GM12892 (cell line): ENCODE data around the gene CLDN20.
A peak's percentile ranks its signal among the peaks of the same experiment; 100 is the strongest.

Experiments used
- DNase-seq: peaks from one replicate; pipeline ENCODE4 v3.0.0; 2011; ENCODE audit not compliant: insufficient read length
- FAIRE-seq: peaks from 2 replicates; lab custom pipeline; 2011; peaks lifted over from hg19 to GRCh38; lab: Jason Lieb, UNC
- POLR2A ChIP-seq: IDR thresholded peaks from 2 replicates; pipeline ENCODE4 v1.6.1; 2011; ENCODE audit warnings: low read depth, low read length, control low read depth
- POLR2AphosphoS5 ChIP-seq: IDR thresholded peaks from 2 replicates; pipeline ENCODE4 v1.6.1; 2011; ENCODE audit warnings: low read depth, low read length, control low read depth
- TAF1 ChIP-seq: IDR thresholded peaks from 2 replicates; pipeline ENCODE4 v1.6.1; 2011; ENCODE audit warnings: low read depth, mild to moderate bottlenecking, control low read depth, low read length, borderline replicate concordance

The CLDN20 gene

GRCh38 chr6:155272353-155273232 lies 8.8 kb downstream of the CLDN20 start:
- no peak for FAIRE-seq
- DNase-seq = no peak
- no peak for TF ChIP-seq POLR2A
- TF ChIP-seq POLR2AphosphoS5 = no peak
- TF ChIP-seq TAF1 = no peak

GRCh38 chr6:155273431-155273830 lies 9.6 kb downstream of the CLDN20 start:
- FAIRE-seq (no peak), DNase-seq (no peak)
- TF ChIP-seq POLR2AphosphoS5 (no peak), POLR2A (no peak), TAF1 (no peak)

GRCh38 chr6:155274106-155274505 lies 10.3 kb downstream of the CLDN20 start:
- no peak for TF ChIP-seq POLR2A
- TF ChIP-seq TAF1 = no peak
- TF ChIP-seq POLR2AphosphoS5 = no peak
- DNase-seq = no peak

GRCh38 chr6:155274533-155274932 lies 10.7 kb downstream of the CLDN20 start:
- TF ChIP-seq POLR2A (no peak), POLR2AphosphoS5 (no peak), TAF1 (no peak)
- DNase-seq (no peak), FAIRE-seq (no peak)

More at GRCh38 chr6:155274106-155274505, 10.3 kb downstream of the CLDN20 start:
- FAIRE-seq = no peak

GRCh38 chr6:155275808-155276480 lies 12.1 kb downstream of the CLDN20 start:
- no peak for FAIRE-seq
- DNase-seq = no peak
- TF ChIP-seq POLR2A (no peak), TAF1 (no peak), POLR2AphosphoS5 (no peak)

GRCh38 chr6:155276638-155277037 lies 12.8 kb downstream of the CLDN20 start:
- no peak for TF ChIP-seq POLR2A
- TF ChIP-seq POLR2AphosphoS5 = no peak
- no peak for TF ChIP-seq TAF1
- DNase-seq (no peak), FAIRE-seq (no peak)

GRCh38 chr6:155278319-155279049 lies 14.7 kb downstream of the CLDN20 start:
- no peak for FAIRE-seq
- DNase-seq = no peak
- TF ChIP-seq POLR2AphosphoS5 (no peak), TAF1 (no peak), POLR2A (no peak)

- FAIRE-seq (peak; percentile 42), DNase-seq (no peak)
- TF ChIP-seq POLR2AphosphoS5 = no peak
- TF ChIP-seq TAF1 = no peak
- no peak for TF ChIP-seq POLR2A
Measured at GRCh38 chr6:155284775-155285174, 21.0 kb downstream of the CLDN20 start.

- FAIRE-seq = no peak
- TF ChIP-seq TAF1 (no peak), POLR2AphosphoS5 (no peak), POLR2A (no peak)
- DNase-seq = no peak
Measured at GRCh38 chr6:155287762-155288161, 23.9 kb downstream of the CLDN20 start.

- FAIRE-seq (no peak), DNase-seq (no peak)
- no peak for TF ChIP-seq POLR2AphosphoS5
- no peak for TF ChIP-seq TAF1
- no peak for TF ChIP-seq POLR2A
Measured at GRCh38 chr6:155290491-155290890, 26.7 kb downstream of the CLDN20 start.

- FAIRE-seq (no peak), DNase-seq (no peak)
- TF ChIP-seq POLR2AphosphoS5 (no peak), POLR2A (no peak), TAF1 (no peak)
Measured at GRCh38 chr6:155291291-155291690, 27.5 kb downstream of the CLDN20 start.
